HG03135 (cell line): ENCODE measurements around the gene PLEKHB1.

Experiments used
- ATAC-seq: cut with Tn5 transposase; IDR thresholded peaks from one replicate; pipeline ENCODE4 v1.9.1; 2021; ENCODE audit warnings: mild to moderate bottlenecking, moderate library complexity; ENCODE audit not compliant: unreplicated experiment

Gene PLEKHB1

GRCh38 chr11:73648121-73648520, 1.7 kb downstream of the PLEKHB1 start:
- no peak for ATAC-seq

- ATAC-seq: no peak
These were observed 2.2 kb downstream of the PLEKHB1 start for GRCh38 chr11:73648571-73649046.

- ATAC-seq: no peak
These were observed 2.8 kb downstream of the PLEKHB1 start for GRCh38 chr11:73649206-73649605.

- no peak for ATAC-seq
These were observed 4.0 kb downstream of the PLEKHB1 start for GRCh38 chr11:73650400-73650799.

- no peak for ATAC-seq
These were observed 4.9 kb downstream of the PLEKHB1 start for GRCh38 chr11:73651252-73651651.

- no peak for ATAC-seq
These were observed 5.3 kb downstream of the PLEKHB1 start for GRCh38 chr11:73651661-73652045.

GRCh38 chr11:73652046-73652730, 5.8 kb downstream of the PLEKHB1 start:
- no peak for ATAC-seq

- no peak for ATAC-seq
These were observed 6.6 kb downstream of the PLEKHB1 start for GRCh38 chr11:73652856-73653559.

GRCh38 chr11:73653996-73654395, 7.6 kb downstream of the PLEKHB1 start:
- no peak for ATAC-seq

- no peak for ATAC-seq
These were observed 8.2 kb downstream of the PLEKHB1 start for GRCh38 chr11:73654482-73655021.

GRCh38 chr11:73655686-73656085, 9.3 kb downstream of the PLEKHB1 start:
- ATAC-seq: no peak

GRCh38 chr11:73656985-73657384, 10.6 kb downstream of the PLEKHB1 start:
- ATAC-seq: no peak

GRCh38 chr11:73659961-73660360, 13.6 kb downstream of the PLEKHB1 start:
- no peak for ATAC-seq

GRCh38 chr11:73660497-73661034, 14.2 kb downstream of the PLEKHB1 start:
- ATAC-seq: no peak

GRCh38 chr11:73661035-73661628, 14.8 kb downstream of the PLEKHB1 start:
- ATAC-seq: no peak

GRCh38 chr11:73662445-73663157, 16.2 kb downstream of the PLEKHB1 start:
- ATAC-seq: no peak

- ATAC-seq: no peak
These were observed 17.5 kb downstream of the PLEKHB1 start for GRCh38 chr11:73663604-73664495.

GRCh38 chr11:73664877-73665276, 18.5 kb downstream of the PLEKHB1 start:
- ATAC-seq: no peak

GRCh38 chr11:73667891-73668290, 21.5 kb downstream of the PLEKHB1 start:
- ATAC-seq: no peak

- ATAC-seq: no peak
These were observed 24.4 kb downstream of the PLEKHB1 start for GRCh38 chr11:73670808-73671207.
